HS-5 (cell line): ENCODE results near the gene ARL15.

Experiments
- DNase-seq: peaks from one replicate; pipeline ENCODE4 v3.0.0-alpha.2; 2012; ENCODE audit warnings: low read depth

ARL15 gene

GRCh38 chr5:54249210-54250028 lies 61.0 kb downstream of the ARL15 start:
- peak; percentile 36 for DNase-seq

- no peak for DNase-seq
Observed at GRCh38 chr5:54247226-54247625, 63.1 kb downstream of the ARL15 start.

GRCh38 chr5:54243483-54244080 lies 66.8 kb downstream of the ARL15 start:
- DNase-seq = no peak

GRCh38 chr5:54242297-54242696 lies 68.1 kb downstream of the ARL15 start:
- no peak for DNase-seq

GRCh38 chr5:54234304-54234933 lies 76.0 kb downstream of the ARL15 start:
- DNase-seq = no peak

- no peak for DNase-seq
Observed at GRCh38 chr5:54230936-54231685, 79.3 kb downstream of the ARL15 start.

GRCh38 chr5:54229041-54229780 lies 81.2 kb downstream of the ARL15 start:
- no peak for DNase-seq

GRCh38 chr5:54227759-54228158 lies 82.6 kb downstream of the ARL15 start:
- no peak for DNase-seq

GRCh38 chr5:54227109-54227508 lies 83.3 kb downstream of the ARL15 start:
- no peak for DNase-seq

GRCh38 chr5:54226215-54226614 lies 84.2 kb downstream of the ARL15 start:
- DNase-seq = no peak

GRCh38 chr5:54224103-54224826 lies 86.1 kb downstream of the ARL15 start:
- DNase-seq = no peak

GRCh38 chr5:54222336-54222735 lies 88.0 kb downstream of the ARL15 start:
- no peak for DNase-seq

- DNase-seq = no peak
Observed at GRCh38 chr5:54221135-54221534, 89.2 kb downstream of the ARL15 start.

GRCh38 chr5:54220230-54221040 lies 89.9 kb downstream of the ARL15 start:
- DNase-seq = no peak

- DNase-seq = peak; percentile 33
Observed at GRCh38 chr5:54217826-54218503, 92.4 kb downstream of the ARL15 start.

GRCh38 chr5:54215233-54215736 lies 95.1 kb downstream of the ARL15 start:
- DNase-seq = no peak

GRCh38 chr5:54214722-54215121 lies 95.7 kb downstream of the ARL15 start:
- no peak for DNase-seq

GRCh38 chr5:54212331-54212730 lies 98.0 kb downstream of the ARL15 start:
- no peak for DNase-seq

GRCh38 chr5:54211912-54212311 lies 98.5 kb downstream of the ARL15 start:
- DNase-seq = no peak
